Cardiac fibroblast (primary cell): ENCODE data around the gene ITPKC.

Source experiments
- DNase-seq, 2 donors: peaks; one replicate each; pipeline versions ENCODE4 v3.0.0 to v3.0.0-alpha.2; 2010; ENCODE audit warnings: low read depth in 2 of 2
- H3K4me3 ChIP-seq, 2 donors: replicated peaks in 1 of 2; 1 replicate in 1 of 2; 2 replicates in 1 of 2; pipeline ENCODE4 v1.5.1; 2011; ENCODE audit warnings: low read depth in 2 of 2, low read length in 2 of 2, mild to moderate bottlenecking in 2 of 2, moderate library complexity in 1 of 2
- CTCF ChIP-seq: IDR thresholded peaks from one replicate; pipeline ENCODE4 v1.5.1; 2011; ENCODE audit warnings: low read depth, mild to moderate bottlenecking, low read length, inconsistent platforms

ITPKC gene

GRCh38 chr19:40740747-40741146 lies 23.8 kb downstream of the ITPKC start:
- no peak for TF ChIP-seq CTCF
- no peak for DNase-seq
- H3K4me3 ChIP-seq = no peak overlapping the region

- no peak overlapping the region for H3K4me3 ChIP-seq
- no peak for TF ChIP-seq CTCF
- no peak for DNase-seq
Observed at GRCh38 chr19:40741527-40742390, 24.8 kb downstream of the ITPKC start.

- DNase-seq = no peak
- TF ChIP-seq CTCF = no peak
- H3K4me3 ChIP-seq = no peak overlapping the region
Observed at GRCh38 chr19:40742477-40742876, 25.6 kb downstream of the ITPKC start.

- H3K4me3 ChIP-seq = no peak overlapping the region
- TF ChIP-seq CTCF = no peak
- DNase-seq = no peak
Observed at GRCh38 chr19:40742886-40743285, 26.0 kb downstream of the ITPKC start.

- TF ChIP-seq CTCF = no peak
- no peak for DNase-seq
- no peak overlapping the region for H3K4me3 ChIP-seq
Observed at GRCh38 chr19:40743926-40744325, 27.0 kb downstream of the ITPKC start.

GRCh38 chr19:40744554-40745401 lies 27.9 kb downstream of the ITPKC start:
- no peak for DNase-seq
- H3K4me3 ChIP-seq = no peak overlapping the region
- no peak for TF ChIP-seq CTCF
